ENCODE data around the gene ARID1B.

GRCh38 chr6:157021344-157021992, 244.3 kb downstream of the ARID1B start:
- TF ChIP-seq CTCF (conservative IDR thresholded peaks at IDR 0.05; ENCODE audit: low read depth, low read length) (peak; percentile 40; the same call in 1 of the 2 replicates), EZH2phosphoT487 (IDR thresholded peaks at IDR 0.05; ENCODE audit: borderline replicate concordance, low read length) (no peak)
